Measurements from ENCODE around the gene BUB1B. TPM values are rescaled to one million over a fixed set of nuclear protein-coding genes. Genes with fewer than 3 reads are reported as not detected.

The BUB1B gene, protein sequence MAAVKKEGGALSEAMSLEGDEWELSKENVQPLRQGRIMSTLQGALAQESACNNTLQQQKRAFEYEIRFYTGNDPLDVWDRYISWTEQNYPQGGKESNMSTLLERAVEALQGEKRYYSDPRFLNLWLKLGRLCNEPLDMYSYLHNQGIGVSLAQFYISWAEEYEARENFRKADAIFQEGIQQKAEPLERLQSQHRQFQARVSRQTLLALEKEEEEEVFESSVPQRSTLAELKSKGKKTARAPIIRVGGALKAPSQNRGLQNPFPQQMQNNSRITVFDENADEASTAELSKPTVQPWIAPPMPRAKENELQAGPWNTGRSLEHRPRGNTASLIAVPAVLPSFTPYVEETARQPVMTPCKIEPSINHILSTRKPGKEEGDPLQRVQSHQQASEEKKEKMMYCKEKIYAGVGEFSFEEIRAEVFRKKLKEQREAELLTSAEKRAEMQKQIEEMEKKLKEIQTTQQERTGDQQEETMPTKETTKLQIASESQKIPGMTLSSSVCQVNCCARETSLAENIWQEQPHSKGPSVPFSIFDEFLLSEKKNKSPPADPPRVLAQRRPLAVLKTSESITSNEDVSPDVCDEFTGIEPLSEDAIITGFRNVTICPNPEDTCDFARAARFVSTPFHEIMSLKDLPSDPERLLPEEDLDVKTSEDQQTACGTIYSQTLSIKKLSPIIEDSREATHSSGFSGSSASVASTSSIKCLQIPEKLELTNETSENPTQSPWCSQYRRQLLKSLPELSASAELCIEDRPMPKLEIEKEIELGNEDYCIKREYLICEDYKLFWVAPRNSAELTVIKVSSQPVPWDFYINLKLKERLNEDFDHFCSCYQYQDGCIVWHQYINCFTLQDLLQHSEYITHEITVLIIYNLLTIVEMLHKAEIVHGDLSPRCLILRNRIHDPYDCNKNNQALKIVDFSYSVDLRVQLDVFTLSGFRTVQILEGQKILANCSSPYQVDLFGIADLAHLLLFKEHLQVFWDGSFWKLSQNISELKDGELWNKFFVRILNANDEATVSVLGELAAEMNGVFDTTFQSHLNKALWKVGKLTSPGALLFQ
- polyA plus RNA-seq, result 1.5 TPM in 1 of 2 replicates, not detected in the other

DNA sequence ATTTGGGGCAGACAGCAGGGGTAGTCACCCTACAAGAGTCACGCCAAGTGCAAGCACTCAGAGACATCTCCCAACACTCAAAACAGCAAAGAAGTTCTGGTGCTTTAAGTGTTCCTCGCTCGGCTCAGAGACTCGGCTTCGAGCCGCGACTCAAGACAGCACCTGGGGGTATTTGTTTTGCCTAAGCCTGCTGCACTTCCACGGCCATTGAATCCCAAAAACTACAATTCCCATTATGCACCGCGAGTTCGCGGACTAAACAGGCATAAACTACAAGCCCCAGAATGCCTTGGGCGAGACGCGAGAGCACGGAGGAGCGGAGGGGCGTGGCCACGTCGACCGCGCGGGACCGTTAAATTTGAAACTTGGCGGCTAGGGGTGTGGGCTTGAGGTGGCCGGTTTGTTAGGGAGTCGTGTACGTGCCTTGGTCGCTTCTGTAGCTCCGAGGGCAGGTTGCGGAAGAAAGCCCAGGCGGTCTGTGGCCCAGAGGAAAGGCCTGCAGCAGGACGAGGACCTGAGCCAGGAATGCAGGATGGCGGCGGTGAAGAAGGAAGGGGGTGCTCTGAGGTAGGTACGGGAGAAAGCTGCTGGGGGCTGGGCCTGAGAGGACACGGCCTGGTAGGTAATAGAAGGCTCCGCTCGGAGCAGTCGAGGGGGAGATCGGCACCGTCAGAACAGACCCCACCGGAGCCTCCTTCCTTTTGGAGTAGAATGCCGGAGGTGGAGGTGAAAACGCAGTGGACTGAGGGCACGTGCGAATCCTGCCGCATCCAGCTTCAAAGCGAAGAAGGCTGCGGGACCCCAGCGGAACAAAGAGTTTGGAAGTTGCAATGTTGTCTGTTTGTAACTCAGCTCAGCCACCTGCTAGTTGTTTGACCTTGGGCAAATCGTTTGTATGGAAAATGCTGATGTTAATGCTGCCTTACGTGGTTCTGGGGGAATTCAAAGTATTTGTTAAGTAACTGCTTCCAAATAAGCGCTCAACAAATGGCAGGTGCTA lies at the start of gene BUB1B:
Gene BUB1B, plus strand, starts transcription at position 381 of the 1,000 bp plus-strand sequence. Its CDS starts 152 bp downstream, at position 533.

DNA sequence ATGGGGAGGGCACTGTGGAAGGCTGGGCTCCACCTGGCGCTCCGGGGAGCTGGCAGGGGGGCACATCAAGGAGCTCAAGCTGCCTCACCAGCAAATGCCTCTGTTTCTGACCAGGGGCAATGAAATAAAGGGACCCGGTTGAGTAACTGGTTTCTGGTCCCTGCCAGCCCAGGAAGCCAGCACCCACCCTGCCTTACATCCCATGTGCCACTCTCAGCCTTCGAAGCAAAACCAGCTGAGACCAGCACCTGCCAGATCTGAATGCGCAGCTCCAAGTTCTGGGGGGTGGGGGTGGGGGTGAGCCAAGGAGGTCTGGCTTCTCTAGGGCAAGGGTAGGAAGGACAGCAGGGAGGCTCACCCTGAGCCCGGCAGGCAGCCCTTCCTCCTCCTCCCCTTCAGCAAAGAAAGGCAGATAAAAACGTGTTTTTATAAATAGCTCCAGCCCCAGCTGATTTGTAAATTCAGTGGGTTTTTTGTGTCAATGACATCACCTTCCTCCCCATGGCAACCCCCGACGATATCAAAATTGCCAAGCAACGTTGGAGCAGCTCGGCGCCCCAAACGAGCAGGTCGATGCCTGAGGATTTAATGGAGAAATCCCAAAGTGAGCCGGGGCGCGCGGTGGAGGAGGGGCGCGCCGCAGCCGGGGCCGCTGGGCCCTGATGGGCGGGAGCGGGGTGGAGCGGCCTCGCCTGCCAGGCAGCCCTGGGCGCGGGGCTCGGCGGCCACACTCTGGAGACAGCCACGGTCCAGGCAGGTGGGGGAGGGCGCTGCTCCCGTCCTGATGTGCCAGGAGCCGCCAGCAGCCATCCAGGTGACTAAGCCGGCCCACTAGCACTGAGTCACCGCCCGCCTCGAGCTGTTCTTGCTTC lies 77.9 kb downstream of the BUB1B start, which contains the start of gene PAK6:
Gene PAK6, plus strand, starts transcription at position 532 of the 872 bp plus-strand sequence. CDS start 25,723 bp downstream, outside the sequence.

Other genes with a start within 250 kb of the BUB1B start
- 0.63 and 2.4 TPM in 2 replicates for gene GPR176, start 240.8 kb upstream of the BUB1B start, polyA plus RNA-seq
- 5.3 and 10.7 TPM in 2 replicates for gene EIF2AK4, start 227.0 kb upstream of the BUB1B start, polyA plus RNA-seq
- 1,941 and 1,953 TPM in 2 replicates for gene SRP14, start 121.9 kb upstream of the BUB1B start, polyA plus RNA-seq
- gene BMF, start 52.2 kb upstream of the BUB1B start, polyA plus RNA-seq, result not detected in 2 replicates
- 1.1 TPM in 1 of 2 replicates, not detected in the other for gene PAK6, start 78.0 kb downstream of the BUB1B start, polyA plus RNA-seq
- gene ANKRD63, start 122.0 kb downstream of the BUB1B start, polyA plus RNA-seq, result not detected in 2 replicates
- 3.5 TPM in 1 of 2 replicates, not detected in the other for gene PLCB2, start 146.9 kb downstream of the BUB1B start, polyA plus RNA-seq
- gene INAFM2, start 162.6 kb downstream of the BUB1B start, polyA plus RNA-seq, result 0.76 and 8.2 TPM in 2 replicates
- 0.11 and 0.14 TPM in 2 replicates for gene CCDC9B, start 179.9 kb downstream of the BUB1B start, polyA plus RNA-seq
- gene PHGR1, start 190.0 kb downstream of the BUB1B start, polyA plus RNA-seq, result not detected in 2 replicates
- 12.3 and 15.7 TPM in 2 replicates for gene DISP2, start 197.2 kb downstream of the BUB1B start, polyA plus RNA-seq
- 9.6 and 11.4 TPM in 2 replicates for gene KNSTRN, start 221.7 kb downstream of the BUB1B start, polyA plus RNA-seq
- gene IVD, start 244.7 kb downstream of the BUB1B start, polyA plus RNA-seq, result 2.9 and 9.9 TPM in 2 replicates